AG08396 (cell line): ENCODE results near the gene ZNF740.
A peak's percentile ranks its signal among the peaks of the same experiment; 100 is the strongest.

Experiments used
- DNase-seq: peaks from one replicate; pipeline ENCODE4 v3.0.0; 2012; ENCODE audit warnings: low spot score, mixed read lengths

ZNF740 gene

GRCh38 chr12:53214687-53215455 is 34.3 kb downstream of the ZNF740 start:
- no peak for DNase-seq

DNA sequence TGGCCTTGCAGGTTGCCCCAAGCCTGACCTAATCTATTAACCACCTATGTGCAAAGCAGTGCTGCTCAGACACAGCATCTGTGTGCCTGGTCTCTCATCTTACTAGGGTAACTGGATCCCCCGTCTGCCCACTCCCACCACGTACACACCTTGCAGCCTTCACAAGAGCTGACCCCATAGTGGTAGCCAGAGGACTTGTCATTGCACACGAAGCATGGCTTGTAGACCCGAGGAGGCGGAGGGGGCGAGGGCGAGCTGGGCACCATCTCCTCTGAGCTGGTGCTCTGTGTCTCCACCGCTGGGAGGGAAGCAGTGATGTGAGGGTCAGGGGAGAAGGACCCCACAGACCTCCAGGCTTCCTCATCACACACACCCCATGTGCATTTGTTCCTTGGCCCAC is 35.0 kb downstream of the ZNF740 start:
- DNase-seq, result no peak

DNA sequence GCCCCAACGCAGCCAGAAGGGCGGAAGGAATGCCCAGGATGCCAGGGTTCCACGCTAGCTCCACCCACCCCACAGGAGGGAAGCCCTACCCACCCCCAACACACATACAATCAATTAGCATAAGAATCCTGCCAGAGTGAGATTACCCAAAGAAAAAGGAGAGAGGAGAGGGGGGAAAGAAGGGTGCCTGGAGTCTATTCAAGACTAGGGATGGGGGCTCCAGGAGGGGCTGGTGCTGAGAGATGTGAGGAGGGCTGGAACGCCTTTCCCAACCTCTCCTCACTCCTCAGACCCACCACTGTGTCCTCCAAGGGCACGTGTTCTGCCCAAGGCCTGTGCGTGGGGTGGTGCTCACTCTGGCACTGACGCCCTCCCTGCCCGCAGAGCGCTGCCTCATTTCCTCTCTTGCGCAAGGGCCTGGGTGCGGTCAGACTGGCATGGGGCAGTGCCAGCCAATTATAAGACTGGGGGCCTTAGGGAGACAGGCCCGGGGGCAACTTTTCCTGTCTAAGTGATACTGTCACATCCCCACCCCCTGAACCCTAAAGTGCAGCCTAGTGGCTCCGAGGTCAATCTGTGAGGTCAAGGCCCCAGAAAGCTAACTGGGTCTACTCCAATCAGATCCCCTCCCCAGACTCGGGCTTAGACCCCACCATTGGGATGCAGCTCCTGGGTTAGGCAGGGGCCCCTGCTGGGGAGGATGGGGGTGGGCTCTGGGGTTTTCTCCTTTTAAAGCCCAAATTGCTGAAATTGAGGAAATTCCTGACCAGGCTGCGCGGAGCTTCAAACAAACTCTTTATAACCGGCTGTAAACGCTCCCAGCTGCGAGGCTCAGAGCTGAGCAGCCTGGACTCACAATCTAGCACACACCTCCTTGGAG is 36.8 kb downstream of the ZNF740 start:
- no peak for DNase-seq

DNA sequence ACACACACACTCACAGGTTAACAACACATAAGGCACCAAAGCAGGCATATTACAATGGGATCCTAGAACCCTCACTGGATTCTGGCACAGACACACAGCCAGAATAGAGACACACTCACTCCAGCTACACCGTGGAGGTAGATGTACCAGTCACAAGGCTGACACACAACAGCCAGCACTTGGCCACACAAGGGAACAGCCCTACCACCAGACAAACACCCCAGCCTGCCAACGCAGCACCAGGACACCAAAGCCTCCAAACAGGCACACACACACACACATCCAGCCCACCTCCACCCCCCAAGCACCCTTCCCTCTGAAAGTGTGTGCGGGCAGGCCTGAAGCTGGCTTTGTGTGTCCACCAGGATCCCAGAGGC is 37.4 kb downstream of the ZNF740 start:
- DNase-seq, result no peak

- peak; percentile 61 for DNase-seq
Measured at GRCh38 chr12:53218551-53219291, 38.2 kb downstream of the ZNF740 start.

GRCh38 chr12:53219292-53219955 is 38.9 kb downstream of the ZNF740 start:
- DNase-seq, result peak; percentile 75

DNA sequence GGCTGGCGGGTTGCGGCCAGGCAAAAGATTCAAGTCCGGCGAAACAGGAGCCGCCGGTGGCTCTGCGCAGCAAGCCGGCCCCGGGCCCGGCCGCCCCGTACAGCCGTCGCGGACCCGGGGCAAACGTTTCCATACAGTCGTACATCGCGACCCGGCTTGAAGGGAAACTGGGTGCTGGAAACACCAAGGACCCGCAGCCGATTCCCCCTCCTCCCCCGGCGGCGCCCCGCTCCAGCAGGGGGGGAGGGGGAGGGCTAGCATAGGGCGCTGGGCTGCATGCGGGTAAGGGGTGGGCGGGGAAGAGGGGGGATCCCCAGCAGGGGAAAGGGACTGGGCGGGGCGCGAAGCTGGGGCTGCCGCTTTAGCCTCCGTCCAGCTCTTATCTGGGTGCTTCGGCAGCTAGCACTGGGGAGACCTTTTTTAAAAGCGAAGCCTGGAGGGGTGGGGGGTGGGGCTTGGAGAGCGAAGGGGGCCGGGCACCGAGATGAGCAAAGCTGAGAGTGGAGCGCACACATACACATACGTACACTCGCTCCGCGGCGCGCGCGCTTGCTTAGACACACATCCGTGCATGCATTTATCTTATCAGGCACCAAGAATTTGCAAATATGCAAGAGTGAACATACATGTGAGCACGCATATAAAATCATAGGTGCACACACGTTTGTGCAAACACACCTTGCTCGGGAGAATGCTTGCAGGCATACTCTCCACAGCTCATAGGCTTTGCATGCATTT is 39.6 kb downstream of the ZNF740 start:
- peak; percentile 85 for DNase-seq

GRCh38 chr12:53220694-53221202 is 40.2 kb downstream of the ZNF740 start:
- peak; percentile 97 for DNase-seq

- DNase-seq, result peak; percentile 87
Measured at GRCh38 chr12:53221203-53222080, 40.9 kb downstream of the ZNF740 start.

DNA sequence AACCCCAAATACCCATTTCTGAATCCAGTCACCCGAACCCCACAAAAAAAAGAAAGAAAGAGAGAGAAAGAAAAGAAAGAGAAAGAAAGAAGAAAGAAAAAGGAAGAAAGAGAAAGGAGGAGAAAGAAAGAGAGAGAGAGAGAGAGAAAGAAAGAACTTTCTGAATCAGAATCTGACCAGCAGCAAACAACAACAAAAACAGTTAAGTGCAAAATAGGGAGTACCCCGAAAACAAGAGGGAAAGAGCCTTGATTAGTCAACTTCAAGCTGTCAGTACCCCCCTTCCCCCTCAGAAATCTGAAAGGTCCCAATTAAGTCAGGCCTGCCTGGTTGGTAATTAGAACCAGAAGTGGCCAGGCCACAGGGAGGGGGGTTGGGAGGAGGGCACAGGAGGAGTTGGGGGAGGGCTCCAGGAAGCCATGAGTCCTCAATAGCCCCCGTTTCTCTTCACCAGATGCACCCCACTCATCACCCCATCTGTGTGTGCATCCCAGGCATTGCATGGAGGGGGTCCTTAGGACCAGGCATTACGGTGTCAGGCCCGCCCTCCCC is 41.7 kb downstream of the ZNF740 start:
- no peak for DNase-seq

DNA sequence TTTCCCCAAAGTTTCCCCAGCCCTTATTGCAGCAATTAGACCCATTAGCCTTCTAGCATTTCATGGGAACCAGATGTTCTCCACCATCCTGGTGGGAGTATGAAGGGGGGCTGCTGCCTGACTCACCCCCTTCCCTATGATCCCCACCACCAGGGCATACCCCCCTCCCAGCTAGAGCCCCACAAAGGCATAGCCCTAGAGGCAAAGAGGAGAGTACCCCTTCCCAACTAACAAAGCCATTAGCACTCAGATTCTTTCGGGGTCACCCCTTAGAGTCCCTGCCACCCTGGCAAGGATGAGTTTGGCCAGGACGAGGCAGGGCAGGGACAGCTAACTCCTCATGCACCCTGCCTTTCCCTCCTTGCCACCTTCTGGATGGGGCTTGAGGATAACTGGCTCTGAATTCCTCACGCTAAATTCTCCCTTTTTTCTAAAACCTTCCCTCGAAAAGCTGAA is 42.3 kb downstream of the ZNF740 start:
- DNase-seq, result no peak

- DNase-seq, result peak; percentile 55
Measured at GRCh38 chr12:53223389-53224060, 43.0 kb downstream of the ZNF740 start.

GRCh38 chr12:53224061-53224896 is 43.8 kb downstream of the ZNF740 start:
- no peak for DNase-seq

GRCh38 chr12:53224897-53225634 is 44.5 kb downstream of the ZNF740 start:
- DNase-seq, result no peak

- DNase-seq, result no peak
Measured at GRCh38 chr12:53225635-53226424, 45.3 kb downstream of the ZNF740 start.

GRCh38 chr12:53226815-53227214 is 46.3 kb downstream of the ZNF740 start:
- no peak for DNase-seq

- DNase-seq, result no peak
Measured at GRCh38 chr12:53227341-53227740, 46.8 kb downstream of the ZNF740 start.
